Left lung (tissue), 10 donors: ENCODE measurements around the gene AKNA. TPM values are rescaled to one million over a fixed set of nuclear protein-coding genes. Genes with fewer than 3 reads are reported as not detected.

Source experiments
- ATAC-seq: fragments of 200-7000 bp; cut with Tn5 transposase; one replicate; pipeline ENCODE4 v1.9.1; 2020; ENCODE audit warnings: moderate library complexity
- DNase-seq, 4 donors: peaks; one replicate each; pipeline ENCODE4 v3.0.0-alpha.2; 2013 to 2020
- H3K27ac ChIP-seq, 2 donors: fragments of 200-600 bp; sonication (generic) in 1 of 2; one replicate each; pipeline versions ENCODE4 v1.5.0 to v1.8.0; 2020 to 2021
- H3K27me3 ChIP-seq, 2 donors: fragments of 200-600 bp; sonication (generic) in 1 of 2; one replicate each; pipeline versions ENCODE4 v1.5.0 to v1.8.0; 2020 to 2021
- H3K36me3 ChIP-seq, 2 donors: fragments of 200-600 bp; sonication (generic) in 1 of 2; one replicate each; pipeline versions ENCODE4 v1.5.0 to v1.8.0; 2020 to 2021
- H3K4me1 ChIP-seq, 2 donors: fragments of 200-600 bp; one replicate each; pipeline ENCODE4 v1.8.0; 2021
- H3K4me3 ChIP-seq, 2 donors: fragments of 200-600 bp; sonication (generic) in 1 of 2; one replicate each; pipeline versions ENCODE4 v1.5.0 to v1.8.0; 2020 to 2021; ENCODE audit warnings: mild to moderate bottlenecking in 1 of 2
- H3K9me3 ChIP-seq, 2 donors: fragments of 200-600 bp; sonication (generic) in 1 of 2; one replicate each; pipeline versions ENCODE4 v1.5.0 to v1.8.0; 2020 to 2021
- intact Hi-C, 2 donors: fragments of 100-400 bp; cut with DNase I; formaldehyde crosslinking; loops; one replicate each; pipeline versions ENCODE4 v1.11.2 to v1.14.2; 2022
- polyA plus RNA-seq, 6 donors: library from polyadenylated mRNA; unstranded; fragments of 120-200 nt; gene quantifications; one replicate each; pipeline ENCODE4 v1.2.1, GENCODE V29; 2013; ENCODE audit not compliant: insufficient read length in 6 of 6
- total RNA-seq, 2 donors: library from RNA; stranded (reverse); fragmentation: NEBNext Ultra II Directional; extraction: Animal tissue kit (Norgen Biotek cat#: 25700); gene quantifications; one replicate each; pipeline ENCODE4 v1.2.1, GENCODE V29; 2021
- TF ChIP-seq, protein P1 (sequence below), 2 donors: fragments of 200-600 bp; sonication (generic) in 1 of 2; IDR thresholded peaks; one replicate each; pipeline versions ENCODE4 v1.5.0 to v1.8.0; 2021; ENCODE audit warnings: antibody characterized with exemption in 2 of 2
- donor health status: DM: no; HTN: yes; CAD: no.
- donor health status: DM: no; HTN: no; CAD: no.

AKNA gene
- total and polyA plus RNA-seq, 8 donors = 25.1 to 55.3 (median 36.7) TPM

DNA sequence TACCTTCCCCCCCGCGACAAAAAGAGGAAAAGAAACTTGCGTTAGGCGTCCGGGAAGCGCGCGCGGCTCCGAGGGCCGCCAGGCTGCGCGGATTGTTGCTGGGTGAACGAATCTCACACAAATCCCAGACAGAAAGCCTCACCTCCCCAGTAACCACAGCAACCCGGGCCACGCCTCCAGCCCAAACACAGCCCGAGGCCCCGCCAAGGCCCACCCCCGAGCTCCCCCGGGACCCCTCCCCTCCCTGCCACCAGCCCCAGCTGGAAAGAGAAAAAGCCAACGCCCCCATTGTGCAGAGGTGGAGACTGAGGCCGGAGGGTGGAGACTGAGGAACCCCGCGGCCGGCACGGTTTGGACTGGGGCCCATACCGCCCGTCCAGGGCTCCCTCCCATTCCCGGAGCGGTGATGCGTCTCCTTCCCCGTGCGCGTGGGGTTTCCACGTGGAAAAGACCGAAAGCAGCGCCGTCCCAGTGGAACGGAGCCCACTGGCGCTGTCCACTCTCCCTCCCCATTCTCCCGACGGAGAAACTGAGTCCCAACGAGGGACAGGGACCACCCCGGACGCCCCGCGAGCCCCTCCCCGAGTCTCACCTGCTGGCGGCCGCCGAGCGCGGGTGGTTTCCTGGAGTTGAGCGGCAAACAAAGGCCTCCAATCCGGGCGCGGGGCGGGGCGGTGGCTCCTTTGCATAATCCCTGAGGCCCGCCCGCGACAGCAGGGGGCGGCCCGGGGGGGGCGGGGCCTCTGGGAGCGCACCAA is 10.2 kb upstream of the AKNA start:
- intact Hi-C loops = no loop called here

DNA sequence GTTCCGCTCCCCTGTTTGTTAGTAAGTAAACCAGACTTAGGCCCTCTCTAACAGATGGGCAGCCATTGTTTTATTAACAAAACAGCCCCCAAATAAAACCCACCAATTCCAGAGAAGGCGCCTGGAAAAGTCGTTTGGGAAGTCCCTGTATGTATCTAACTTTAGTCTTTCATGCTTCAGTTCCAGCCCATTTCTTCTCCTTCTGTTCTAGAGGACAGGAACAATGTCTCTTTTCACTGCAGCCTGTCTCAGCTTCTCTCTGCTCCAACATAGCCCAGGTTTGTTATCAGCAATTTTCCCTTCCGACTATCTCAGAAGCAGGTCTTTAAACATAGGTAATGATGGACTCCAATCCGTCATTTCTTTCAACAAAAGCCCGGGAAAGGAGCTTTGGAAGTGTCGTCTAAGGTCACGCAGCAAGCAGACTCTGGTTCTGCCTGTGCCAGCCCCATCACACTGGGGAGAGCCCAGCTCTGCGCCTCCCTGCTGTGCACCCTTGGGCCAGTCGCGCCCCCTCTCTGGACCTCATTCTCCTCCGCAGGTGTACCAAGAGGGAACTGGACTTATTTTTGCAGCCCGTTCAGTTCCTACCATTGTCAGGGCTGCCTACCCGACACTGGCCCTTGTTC is 9.6 kb upstream of the AKNA start:
- H3K4me1 ChIP-seq = peaks cover 9 to 61% of the 10 kb centered on the region in 2 donors
- intact Hi-C loops = no loop called here
- no peaks in the 10 kb centered on the region for H3K27me3 ChIP-seq
- TF ChIP-seq, protein P1, sequence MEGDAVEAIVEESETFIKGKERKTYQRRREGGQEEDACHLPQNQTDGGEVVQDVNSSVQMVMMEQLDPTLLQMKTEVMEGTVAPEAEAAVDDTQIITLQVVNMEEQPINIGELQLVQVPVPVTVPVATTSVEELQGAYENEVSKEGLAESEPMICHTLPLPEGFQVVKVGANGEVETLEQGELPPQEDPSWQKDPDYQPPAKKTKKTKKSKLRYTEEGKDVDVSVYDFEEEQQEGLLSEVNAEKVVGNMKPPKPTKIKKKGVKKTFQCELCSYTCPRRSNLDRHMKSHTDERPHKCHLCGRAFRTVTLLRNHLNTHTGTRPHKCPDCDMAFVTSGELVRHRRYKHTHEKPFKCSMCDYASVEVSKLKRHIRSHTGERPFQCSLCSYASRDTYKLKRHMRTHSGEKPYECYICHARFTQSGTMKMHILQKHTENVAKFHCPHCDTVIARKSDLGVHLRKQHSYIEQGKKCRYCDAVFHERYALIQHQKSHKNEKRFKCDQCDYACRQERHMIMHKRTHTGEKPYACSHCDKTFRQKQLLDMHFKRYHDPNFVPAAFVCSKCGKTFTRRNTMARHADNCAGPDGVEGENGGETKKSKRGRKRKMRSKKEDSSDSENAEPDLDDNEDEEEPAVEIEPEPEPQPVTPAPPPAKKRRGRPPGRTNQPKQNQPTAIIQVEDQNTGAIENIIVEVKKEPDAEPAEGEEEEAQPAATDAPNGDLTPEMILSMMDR (IDR thresholded peaks at IDR 0.05) = no peak
- peak overlapping the region; percentile 62 to 75 for H3K4me3 ChIP-seq
- H3K9me3 ChIP-seq = no peaks in the 10 kb centered on the region
- DNase-seq = no peak
- peak overlapping the region; percentile 78 to 92 for H3K27ac ChIP-seq
- H3K36me3 ChIP-seq = no peaks in the 10 kb centered on the region
- peak; percentile 5 for ATAC-seq

More for the DNA sequence above, 10.2 kb upstream of the AKNA start:
- Histone ChIP-seq H3K27ac (peak overlapping the region; percentile 78 to 92), H3K4me3 (peak overlapping the region; percentile 62 to 75), H3K9me3 (no peaks in the 10 kb centered on the region), H3K27me3 (no peaks in the 10 kb centered on the region), H3K36me3 (no peaks in the 10 kb centered on the region), H3K4me1 (peaks cover 6 to 54% of the 10 kb centered on the region in 2 donors)
- ATAC-seq (peak; percentile 95), DNase-seq (peak; percentile 90 to 99 (median 97))
- TF ChIP-seq, protein P1 (IDR thresholded peaks at IDR 0.05) = peak in 1 of 2 donors; percentile 14

DNA sequence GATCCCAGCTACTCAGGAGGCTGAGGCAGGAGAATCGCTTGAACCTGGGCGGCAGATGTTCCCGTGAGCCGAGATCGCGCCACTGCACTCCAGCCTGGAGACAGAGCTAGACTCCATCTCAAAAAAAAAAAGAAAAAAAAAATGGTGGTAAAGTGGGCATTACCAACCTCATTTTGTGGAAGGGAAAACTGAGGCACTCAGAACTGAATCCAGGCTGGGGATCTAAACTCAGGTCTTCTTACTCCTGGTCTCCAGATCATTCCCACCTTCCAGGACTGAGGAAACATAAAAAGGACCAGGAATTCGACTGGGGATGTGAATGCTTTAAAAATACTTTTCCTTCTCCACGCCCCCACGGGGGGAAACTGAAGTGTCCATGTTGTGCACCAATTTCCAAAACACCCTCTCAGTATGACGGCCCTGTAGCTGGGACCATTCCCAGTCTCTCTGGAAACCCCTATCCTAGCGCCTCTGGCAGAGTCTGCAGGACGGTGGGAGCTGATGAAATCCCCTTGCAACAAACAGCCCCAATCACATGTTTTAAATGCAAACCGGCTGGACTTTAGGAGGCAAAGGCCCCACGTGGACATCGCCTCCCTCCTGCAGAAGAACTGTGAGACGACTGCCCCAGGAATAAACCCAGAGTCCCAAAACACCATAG is 8.9 kb upstream of the AKNA start:
- intact Hi-C loops = no loop called here
- ATAC-seq = no peak

DNA sequence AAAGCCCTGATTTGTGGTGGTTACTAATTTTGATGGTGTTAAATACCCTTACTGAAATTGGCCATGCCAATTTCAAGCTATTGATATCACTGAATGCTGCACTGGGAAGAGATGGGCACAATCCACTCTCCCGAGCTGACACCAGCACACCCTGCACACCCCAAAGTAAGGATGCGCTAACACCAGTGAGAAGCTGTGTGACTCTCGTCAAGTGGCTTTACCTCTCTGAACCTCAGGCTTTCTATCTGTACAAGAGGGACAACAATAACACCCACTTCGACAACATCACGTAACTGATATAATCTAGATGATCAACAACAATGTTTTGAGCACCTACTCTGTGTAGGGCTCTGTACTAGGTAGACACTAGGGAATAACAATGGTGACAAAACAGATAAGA is 8.0 kb upstream of the AKNA start:
- H3K36me3 ChIP-seq = no peaks in the 10 kb centered on the region
- intact Hi-C loops = no loop called here
- H3K27ac ChIP-seq = no peak overlapping the region
- no peak for ATAC-seq
- peaks cover 11 to 75% of the 10 kb centered on the region in 2 donors for H3K4me1 ChIP-seq
- no peak overlapping the region for H3K4me3 ChIP-seq
- no peaks in the 10 kb centered on the region for H3K27me3 ChIP-seq
- TF ChIP-seq, protein P1 (IDR thresholded peaks at IDR 0.05) = no peak
- no peaks in the 10 kb centered on the region for H3K9me3 ChIP-seq
- DNase-seq = no peak

More for the DNA sequence above, 8.9 kb upstream of the AKNA start:
- H3K36me3 ChIP-seq = no peaks in the 10 kb centered on the region
- DNase-seq = peak; percentile 28 to 98 (median 73)
- H3K27ac ChIP-seq = peak overlapping the region; percentile 78 to 92
- no peaks in the 10 kb centered on the region for H3K27me3 ChIP-seq
- TF ChIP-seq, protein P1 (IDR thresholded peaks at IDR 0.05) = no peak
- H3K4me1 ChIP-seq = peaks cover 11 to 67% of the 10 kb centered on the region in 2 donors
- H3K4me3 ChIP-seq = peak overlapping the region in 1 of 2 donors; percentile 75
- H3K9me3 ChIP-seq = no peaks in the 10 kb centered on the region

DNA sequence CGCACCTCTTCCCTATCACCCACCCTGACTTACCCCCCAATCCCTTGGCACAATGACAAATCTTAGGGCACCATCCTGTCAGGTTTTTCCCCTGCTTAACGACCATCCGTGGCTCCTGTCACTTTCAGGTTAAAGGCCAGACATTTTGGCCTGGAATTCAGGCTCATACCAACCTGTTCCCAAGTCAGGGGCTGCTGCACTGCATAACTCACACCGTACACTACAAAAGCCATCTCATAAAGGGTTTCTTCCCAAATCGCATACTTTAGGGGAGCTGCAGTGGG is 7.5 kb upstream of the AKNA start:
- H3K4me3 ChIP-seq = no peak overlapping the region
- H3K4me1 ChIP-seq = peaks cover 11 to 80% of the 10 kb centered on the region in 2 donors
- ATAC-seq (no peak), DNase-seq (no peak)
- TF ChIP-seq, protein P1 (IDR thresholded peaks at IDR 0.05) = no peak
- no peaks in the 10 kb centered on the region for H3K9me3 ChIP-seq
- intact Hi-C loops = no loop called here
- peak overlapping the region; percentile 14 to 20 for H3K27ac ChIP-seq
- no peaks in the 10 kb centered on the region for H3K27me3 ChIP-seq
- H3K36me3 ChIP-seq = no peaks in the 10 kb centered on the region
